Spinal cord (tissue), 10 donors: ENCODE measurements around the gene SPX. TPM values are rescaled to one million over a fixed set of nuclear protein-coding genes. Genes with fewer than 3 reads are reported as not detected.

Experiments used
- DNase-seq, 6 donors: peaks; one replicate each; pipeline versions ENCODE4 v3.0.0 to v3.0.0-alpha.2; 2013 to 2015; ENCODE audit warnings: low spot score in 6 of 6, low read depth in 4 of 6
- H3K27ac ChIP-seq: one replicate; pipeline ENCODE4 v1.5.1; 2013; ENCODE audit warnings: low read depth, low read length, control low read depth
- H3K27me3 ChIP-seq: one replicate; pipeline ENCODE4 v1.6.1; 2013; ENCODE audit warnings: low read length; ENCODE audit not compliant: control insufficient read depth, insufficient read depth
- H3K36me3 ChIP-seq: one replicate; pipeline ENCODE4 v1.6.1; 2013; ENCODE audit warnings: low read length; ENCODE audit not compliant: control insufficient read depth, insufficient read depth
- H3K4me1 ChIP-seq: one replicate; pipeline ENCODE4 v1.6.1; 2013; ENCODE audit warnings: low read length; ENCODE audit not compliant: control insufficient read depth, insufficient read depth
- H3K4me3 ChIP-seq: one replicate; pipeline ENCODE4 v1.5.1; 2013; ENCODE audit warnings: low read depth, low read length, control low read depth
- H3K9me3 ChIP-seq: one replicate; pipeline ENCODE4 v1.6.1; 2013; ENCODE audit warnings: low read length; ENCODE audit not compliant: control insufficient read depth, insufficient read depth
- WGBS: methylation state at CpG from one replicate; pipeline ENCODE4 v1.1.5; 2013; ENCODE audit warnings: missing lambda C conversion rate; ENCODE audit not compliant: insufficient coverage; 5-methylcytosine and 5-hydroxymethylcytosine counted together
- polyA plus RNA-seq, 2 donors: library from polyadenylated mRNA; unstranded; fragments of 120-200 nt; gene quantifications; one replicate each; pipeline ENCODE4 v1.2.1, GENCODE V29; 2013; ENCODE audit not compliant: insufficient read length in 2 of 2
- total RNA-seq, 2 donors: library from RNA; depleted of rRNA in 1 of 2; stranded (reverse); fragments of 120-200 nt in 1 of 2; fragments of >200 nt in 1 of 2; gene quantifications; one replicate each; pipeline versions ENCODE4 v1.2.3 to v1.2.4, GENCODE V29; 2013 to 2014
- donor health status: healthy.

The SPX gene
- total and polyA plus RNA-seq, 4 donors = 4.0 to 6.5 (median 4.5) TPM

GRCh38 chr12:21568115-21568514, 42.0 kb downstream of the SPX start:
- Histone ChIP-seq H3K27ac (no peak overlapping the region), H3K27me3 (no peaks in the 10 kb centered on the region), H3K9me3 (no peaks in the 10 kb centered on the region), H3K4me1 (no peaks in the 10 kb centered on the region), H3K4me3 (no peak overlapping the region), H3K36me3 (no peaks in the 10 kb centered on the region)
- no peak for DNase-seq
- WGBS = 89% methylated on average over 1 of the region's 4 CpGs

GRCh38 chr12:21571046-21571445, 45.0 kb downstream of the SPX start:
- no peaks in the 10 kb centered on the region for H3K9me3 ChIP-seq
- H3K4me1 ChIP-seq = no peaks in the 10 kb centered on the region
- H3K27ac ChIP-seq = no peak overlapping the region
- no peaks in the 10 kb centered on the region for H3K36me3 ChIP-seq
- WGBS = 76% methylated on average over 2 of the region's 5 CpGs
- DNase-seq = no peak
- H3K27me3 ChIP-seq = no peaks in the 10 kb centered on the region
- no peak overlapping the region for H3K4me3 ChIP-seq

GRCh38 chr12:21573733-21574358, 47.8 kb downstream of the SPX start:
- no peak overlapping the region for H3K4me3 ChIP-seq
- no peaks in the 10 kb centered on the region for H3K36me3 ChIP-seq
- 78% methylated on average over 1 of the region's 4 CpGs for WGBS
- H3K9me3 ChIP-seq = no peaks in the 10 kb centered on the region
- H3K27ac ChIP-seq = no peak overlapping the region
- no peaks in the 10 kb centered on the region for H3K4me1 ChIP-seq
- H3K27me3 ChIP-seq = no peaks in the 10 kb centered on the region
- no peak for DNase-seq

GRCh38 chr12:21576431-21576830, 50.3 kb downstream of the SPX start:
- DNase-seq = no peak
- no peak overlapping the region for H3K4me3 ChIP-seq
- H3K27me3 ChIP-seq = no peaks in the 10 kb centered on the region
- H3K36me3 ChIP-seq = no peaks in the 10 kb centered on the region
- no peak overlapping the region for H3K27ac ChIP-seq
- no CpG with 5 or more reads among the region's 2 CpGs for WGBS
- no peaks in the 10 kb centered on the region for H3K4me1 ChIP-seq
- no peaks in the 10 kb centered on the region for H3K9me3 ChIP-seq

- H3K4me1 ChIP-seq = no peaks in the 10 kb centered on the region
- H3K27me3 ChIP-seq = no peaks in the 10 kb centered on the region
- H3K9me3 ChIP-seq = no peaks in the 10 kb centered on the region
- H3K27ac ChIP-seq = no peak overlapping the region
- 77% methylated on average over 1 of the region's 1 CpG for WGBS
- DNase-seq = no peak
- no peaks in the 10 kb centered on the region for H3K36me3 ChIP-seq
- H3K4me3 ChIP-seq = no peak overlapping the region
These were observed 51.4 kb downstream of the SPX start for GRCh38 chr12:21577516-21577915.

GRCh38 chr12:21580748-21581516, 54.8 kb downstream of the SPX start:
- DNase-seq = no peak
- Histone ChIP-seq H3K4me1 (no peaks in the 10 kb centered on the region), H3K9me3 (no peaks in the 10 kb centered on the region), H3K27ac (no peak overlapping the region), H3K4me3 (no peak overlapping the region), H3K27me3 (no peaks in the 10 kb centered on the region), H3K36me3 (no peaks in the 10 kb centered on the region)
- 80% methylated on average over 1 of the region's 4 CpGs for WGBS

Other genes with a start within 250 kb of the SPX start
- gene SLCO1A2, start 191.4 kb upstream of the SPX start, total RNA-seq = 10 to 100 TPM in 1 of 2 donors, 1 to 10 TPM in 1; 9.4 to 25.8 TPM
- gene SLCO1A2, start 191.4 kb upstream of the SPX start, polyA plus RNA-seq = 10 to 100 TPM; 10.8 to 14.5 TPM
- not detected for gene IAPP, start 153.4 kb upstream of the SPX start, total RNA-seq
- under 1 TPM; 0.24 to 0.30 TPM for gene IAPP, start 153.4 kb upstream of the SPX start, polyA plus RNA-seq
- gene PYROXD1, start 88.6 kb upstream of the SPX start, total RNA-seq = 10 to 100 TPM in 1 of 2 donors, 1 to 10 TPM in 1; 8.0 to 22.5 TPM
- 10 to 100 TPM in 1 of 2 donors, 1 to 10 TPM in 1; 9.0 to 14.1 TPM for gene PYROXD1, start 88.6 kb upstream of the SPX start, polyA plus RNA-seq
- 10 to 100 TPM; 38.1 to 47.0 TPM for gene RECQL, start 24.7 kb upstream of the SPX start, total RNA-seq
- gene RECQL, start 24.7 kb upstream of the SPX start, polyA plus RNA-seq = 10 to 100 TPM; 13.6 to 19.1 TPM
- gene GOLT1B, start 24.5 kb upstream of the SPX start, total RNA-seq = 10 to 100 TPM; 36.6 to 69.7 TPM
- 10 to 100 TPM; 36.9 to 44.0 TPM for gene GOLT1B, start 24.5 kb upstream of the SPX start, polyA plus RNA-seq
- under 1 TPM in 1 of 2 donors, not detected in 1; 0.06 TPM for gene GYS2, start 78.6 kb downstream of the SPX start, total RNA-seq
- under 1 TPM in 1 of 2 donors, not detected in 1; 0.18 TPM for gene GYS2, start 78.6 kb downstream of the SPX start, polyA plus RNA-seq
- 100 to 1,000 TPM; 648 to 791 TPM for gene LDHB, start 131.5 kb downstream of the SPX start, total RNA-seq
- 100 to 1,000 TPM; 901 to 988 TPM for gene LDHB, start 131.5 kb downstream of the SPX start, polyA plus RNA-seq
- gene KCNJ8, start 248.4 kb downstream of the SPX start, total RNA-seq = 10 to 100 TPM; 12.9 to 15.3 TPM
- gene KCNJ8, start 248.4 kb downstream of the SPX start, polyA plus RNA-seq = 10 to 100 TPM; 15.5 to 15.8 TPM